ENCODE results near the gene EMC1.
"Not testable (repeated sequence)": the region's sequence is repeated elsewhere in the genome, so short reads cannot be mapped to it uniquely, and the experiment has no call there.

DNA sequence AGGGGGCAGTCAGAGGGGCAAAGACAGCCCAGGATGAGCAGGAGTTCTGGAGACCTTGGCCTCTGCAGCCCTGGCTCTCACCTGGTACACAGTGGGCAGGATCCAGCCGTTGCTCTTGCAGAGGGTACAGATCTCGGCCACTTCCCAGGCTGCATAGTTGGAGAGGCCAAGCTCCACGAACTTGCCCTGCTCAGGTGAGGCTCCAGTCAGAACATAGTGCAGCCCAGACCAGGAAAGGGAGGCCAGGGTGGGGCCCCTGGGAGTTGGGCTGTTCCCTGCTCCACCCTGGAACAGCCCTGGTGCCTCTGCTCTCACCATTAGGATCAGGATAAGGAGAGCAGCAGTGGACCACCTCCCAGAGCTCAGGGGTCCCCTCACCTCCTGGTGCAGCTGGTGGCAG lies 34.5 kb upstream of the EMC1 start:
- not testable (repeated sequence) for TF ChIP-seq POLR2A, POLR2AphosphoS5, SPI1 (IDR thresholded peaks at IDR 0.05; ENCODE audit: low read depth, low read length)
